ENCODE results near the gene SPAG16. TPM values are rescaled to one million over a fixed set of nuclear protein-coding genes. Genes with fewer than 3 reads are reported as not detected.

The SPAG16 gene
- polyA plus RNA-seq, 1 of the 3 experiments (the other 2 are of a cell fraction), result 29.5 TPM

GRCh38 chr2:214180071-214180470 lies 895.8 kb downstream of the SPAG16 start:
- no peak overlapping the region for H3K4me3 ChIP-seq (ENCODE audit: low read depth in 2 of 2, low read length in 1 of 2)
- H3K9ac ChIP-seq, result no peak overlapping the region
- H3K27ac ChIP-seq (ENCODE audit: low read depth in 2 of 2, low read length in 1 of 2), result no peak overlapping the region
- no peak overlapping the region for H2AFZ ChIP-seq (ENCODE audit: low read depth)
- peaks cover 0 to 3% of the 10 kb centered on the region in 2 experiments for H3K36me3 ChIP-seq (replicated peaks in 1 of 2; ENCODE audit: control insufficient read depth in 1 of 2, insufficient read depth in 2 of 2, low read length in 1 of 2)
- no peaks in the 10 kb centered on the region for H4K20me1 ChIP-seq (ENCODE audit: insufficient read depth)
- no peaks in the 10 kb centered on the region for H3K27me3 ChIP-seq (ENCODE audit: insufficient read depth)
- no peak overlapping the region for H3K4me2 ChIP-seq
- no peaks in the 10 kb centered on the region for H3F3A ChIP-seq (replicated peaks; ENCODE audit: insufficient read depth)
- no peaks in the 10 kb centered on the region for H3K9me2 ChIP-seq
- H3K79me2 ChIP-seq (ENCODE audit: insufficient read depth), result no peaks in the 10 kb centered on the region
- H3K4me1 ChIP-seq (ENCODE audit: control insufficient read depth in 1 of 2, insufficient read depth in 2 of 2, low read depth in 1 of 2, low read length in 1 of 2), result peaks cover 0 to 3% of the 10 kb centered on the region in 2 experiments; a peak in 1 of 4 replicates
- no peak for DNase-seq
- ChIA-PET POLR2A (no interaction called here), CTCF (no interaction called here)
- WGBS (ENCODE audit: low lambda C conversion rate), result 88% methylated on average over 1 of the region's 1 CpG
- TF ChIP-seq RCOR1 (IDR thresholded peaks at IDR 0.05; ENCODE audit: low read length) (no peak), TAF1 (IDR thresholded peaks at IDR 0.05; ENCODE audit: borderline replicate concordance, low read depth, low read length) (no peak)
- H3K9me3 ChIP-seq, result no peaks in the 10 kb centered on the region

GRCh38 chr2:214180686-214181085 lies 896.4 kb downstream of the SPAG16 start:
- 55% methylated on average over 3 of the region's 3 CpGs for WGBS (ENCODE audit: low lambda C conversion rate)
- no peak overlapping the region for H2AFZ ChIP-seq (ENCODE audit: low read depth)

GRCh38 chr2:214184461-214184860 lies 900.2 kb downstream of the SPAG16 start:
- DNase-seq, result peak; percentile 0
- Histone ChIP-seq H3F3A (replicated peaks; ENCODE audit: insufficient read depth) (no peaks in the 10 kb centered on the region), H3K4me2 (no peak overlapping the region), H3K4me3 (ENCODE audit: low read depth in 2 of 2, low read length in 1 of 2) (no peak overlapping the region), H4K20me1 (ENCODE audit: insufficient read depth) (no peaks in the 10 kb centered on the region), H3K9me3 (no peaks in the 10 kb centered on the region), H3K4me1 (ENCODE audit: control insufficient read depth in 1 of 2, insufficient read depth in 2 of 2, low read depth in 1 of 2, low read length in 1 of 2) (peaks cover 0 to 6% of the 10 kb centered on the region in 2 experiments; a peak in 2 of 4 replicates), H3K79me2 (ENCODE audit: insufficient read depth) (no peaks in the 10 kb centered on the region), H3K27ac (ENCODE audit: low read depth in 2 of 2, low read length in 1 of 2) (no peak overlapping the region), H3K36me3 (replicated peaks in 1 of 2; ENCODE audit: control insufficient read depth in 1 of 2, insufficient read depth in 2 of 2, low read length in 1 of 2) (no peaks in the 10 kb centered on the region), H3K27me3 (ENCODE audit: insufficient read depth) (no peaks in the 10 kb centered on the region), H3K9me2 (no peaks in the 10 kb centered on the region), H3K9ac (no peak overlapping the region), H2AFZ (ENCODE audit: low read depth) (no peak overlapping the region)
- ChIA-PET POLR2A (no interaction called here), CTCF (no interaction called here)
- 66% methylated on average over 2 of the region's 2 CpGs for WGBS (ENCODE audit: low lambda C conversion rate)
- TF ChIP-seq YY1 (IDR thresholded peaks at IDR 0.05; ENCODE audit: low read depth) (no peak), CTCF (IDR thresholded peaks at IDR 0.05) (no peak), ZBTB33 (IDR thresholded peaks at IDR 0.05; ENCODE audit: borderline replicate concordance, low read depth) (no peak), EP300 (IDR thresholded peaks at IDR 0.05; ENCODE audit: borderline replicate concordance in 1 of 2, low read depth in 1 of 2, low read length in 1 of 2) (peak in 1 of 2 experiments; percentile 81; a peak in 2 of 4 replicates), RFX5 (IDR thresholded peaks at IDR 0.05; ENCODE audit: low read length) (no peak), CHD2 (IDR thresholded peaks at IDR 0.05; ENCODE audit: low read length, partially characterized antibody) (peak; percentile 29), IRF3 (IDR thresholded peaks at IDR 0.05; ENCODE audit: low read depth, low read length) (no peak)

More at GRCh38 chr2:214180686-214181085, 896.4 kb downstream of the SPAG16 start:
- Histone ChIP-seq H3K9me2 (no peaks in the 10 kb centered on the region), H3K36me3 (replicated peaks in 1 of 2; ENCODE audit: control insufficient read depth in 1 of 2, insufficient read depth in 2 of 2, low read length in 1 of 2) (peaks cover 0 to 3% of the 10 kb centered on the region in 2 experiments), H3K4me1 (ENCODE audit: control insufficient read depth in 1 of 2, insufficient read depth in 2 of 2, low read depth in 1 of 2, low read length in 1 of 2) (peaks cover 0 to 6% of the 10 kb centered on the region in 2 experiments; a peak in 2 of 4 replicates), H3K4me2 (no peak overlapping the region), H3K4me3 (ENCODE audit: low read depth in 2 of 2, low read length in 1 of 2) (no peak overlapping the region), H3K27ac (ENCODE audit: low read depth in 2 of 2, low read length in 1 of 2) (no peak overlapping the region), H3K9me3 (no peaks in the 10 kb centered on the region), H4K20me1 (ENCODE audit: insufficient read depth) (no peaks in the 10 kb centered on the region), H3K9ac (no peak overlapping the region), H3K27me3 (ENCODE audit: insufficient read depth) (no peaks in the 10 kb centered on the region), H3F3A (replicated peaks; ENCODE audit: insufficient read depth) (no peaks in the 10 kb centered on the region), H3K79me2 (ENCODE audit: insufficient read depth) (no peaks in the 10 kb centered on the region)
- ChIA-PET CTCF (no interaction called here), POLR2A (no interaction called here)
- TF ChIP-seq RFX5 (IDR thresholded peaks at IDR 0.05; ENCODE audit: low read length) (no peak), TAF1 (IDR thresholded peaks at IDR 0.05; ENCODE audit: borderline replicate concordance, low read depth, low read length) (no peak), JUND (IDR thresholded peaks at IDR 0.05) (no peak), MAX (IDR thresholded peaks at IDR 0.05; ENCODE audit: low read depth) (no peak), TCF12 (IDR thresholded peaks at IDR 0.05) (no peak), FOSL2 (IDR thresholded peaks at IDR 0.05; ENCODE audit: borderline replicate concordance, low read depth) (no peak), MXI1 (IDR thresholded peaks at IDR 0.05; ENCODE audit: low read depth, low read length) (no peak), IRF3 (IDR thresholded peaks at IDR 0.05; ENCODE audit: low read depth, low read length) (no peak), RAD21 (IDR thresholded peaks at IDR 0.05; ENCODE audit: low read length) (no peak)
- no peak for DNase-seq
